Adipocyte (in vitro differentiated cells): ENCODE measurements around the gene ESPNL.
"Not testable (repeated sequence)": the region's sequence is repeated elsewhere in the genome, so short reads cannot be mapped to it uniquely, and the experiment has no call there.

Source experiments
- DNase-seq: peaks from one replicate; pipeline ENCODE4 v3.0.0-alpha.2; 2015; ENCODE audit warnings: low read depth
- H3K27me3 ChIP-seq: replicated peaks from 2 replicates; pipeline ENCODE4 v1.7.0; 2013; ENCODE audit warnings: mild to moderate bottlenecking, low read length, moderate library complexity; ENCODE audit not compliant: control insufficient read depth, insufficient read depth
- H3K36me3 ChIP-seq: 2 replicates; pipeline ENCODE4 v1.7.0; 2013; ENCODE audit warnings: low read length, mild to moderate bottlenecking, moderate library complexity; ENCODE audit not compliant: control insufficient read depth, insufficient read depth, severe bottlenecking
- H3K4me1 ChIP-seq: 2 replicates; pipeline ENCODE4 v1.7.0; 2013; ENCODE audit warnings: mild to moderate bottlenecking, low read length, moderate library complexity; ENCODE audit not compliant: control insufficient read depth, insufficient read depth
- H3K4me3 ChIP-seq: 2 replicates; pipeline ENCODE4 v1.7.0; 2013; ENCODE audit warnings: mild to moderate bottlenecking, low read length, moderate library complexity
- H3K9ac ChIP-seq: 2 replicates; pipeline ENCODE4 v1.7.0; 2013; ENCODE audit warnings: mild to moderate bottlenecking, low read length, moderate library complexity
- H3K9me3 ChIP-seq: 2 replicates; pipeline ENCODE4 v1.7.0; 2013; ENCODE audit warnings: mild to moderate bottlenecking, low read length, moderate library complexity; ENCODE audit not compliant: control insufficient read depth

ESPNL gene, protein sequence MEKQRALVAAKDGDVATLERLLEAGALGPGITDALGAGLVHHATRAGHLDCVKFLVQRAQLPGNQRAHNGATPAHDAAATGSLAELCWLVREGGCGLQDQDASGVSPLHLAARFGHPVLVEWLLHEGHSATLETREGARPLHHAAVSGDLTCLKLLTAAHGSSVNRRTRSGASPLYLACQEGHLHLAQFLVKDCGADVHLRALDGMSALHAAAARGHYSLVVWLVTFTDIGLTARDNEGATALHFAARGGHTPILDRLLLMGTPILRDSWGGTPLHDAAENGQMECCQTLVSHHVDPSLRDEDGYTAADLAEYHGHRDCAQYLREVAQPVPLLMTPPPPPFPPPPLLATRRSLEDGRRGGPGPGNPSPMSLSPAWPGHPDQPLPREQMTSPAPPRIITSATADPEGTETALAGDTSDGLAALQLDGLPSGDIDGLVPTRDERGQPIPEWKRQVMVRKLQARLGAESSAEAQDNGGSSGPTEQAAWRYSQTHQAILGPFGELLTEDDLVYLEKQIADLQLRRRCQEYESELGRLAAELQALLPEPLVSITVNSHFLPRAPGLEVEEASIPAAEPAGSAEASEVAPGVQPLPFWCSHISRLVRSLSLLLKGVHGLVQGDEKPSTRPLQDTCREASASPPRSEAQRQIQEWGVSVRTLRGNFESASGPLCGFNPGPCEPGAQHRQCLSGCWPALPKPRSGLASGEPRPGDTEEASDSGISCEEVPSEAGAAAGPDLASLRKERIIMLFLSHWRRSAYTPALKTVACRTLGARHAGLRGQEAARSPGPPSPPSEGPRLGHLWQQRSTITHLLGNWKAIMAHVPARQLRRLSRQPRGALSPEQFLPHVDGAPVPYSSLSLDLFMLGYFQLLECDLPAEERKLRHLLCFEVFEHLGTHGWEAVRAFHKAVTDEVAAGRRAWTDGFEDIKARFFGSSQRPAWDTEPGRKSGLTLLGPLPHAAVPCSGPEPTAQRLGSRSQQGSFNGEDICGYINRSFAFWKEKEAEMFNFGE

DNA sequence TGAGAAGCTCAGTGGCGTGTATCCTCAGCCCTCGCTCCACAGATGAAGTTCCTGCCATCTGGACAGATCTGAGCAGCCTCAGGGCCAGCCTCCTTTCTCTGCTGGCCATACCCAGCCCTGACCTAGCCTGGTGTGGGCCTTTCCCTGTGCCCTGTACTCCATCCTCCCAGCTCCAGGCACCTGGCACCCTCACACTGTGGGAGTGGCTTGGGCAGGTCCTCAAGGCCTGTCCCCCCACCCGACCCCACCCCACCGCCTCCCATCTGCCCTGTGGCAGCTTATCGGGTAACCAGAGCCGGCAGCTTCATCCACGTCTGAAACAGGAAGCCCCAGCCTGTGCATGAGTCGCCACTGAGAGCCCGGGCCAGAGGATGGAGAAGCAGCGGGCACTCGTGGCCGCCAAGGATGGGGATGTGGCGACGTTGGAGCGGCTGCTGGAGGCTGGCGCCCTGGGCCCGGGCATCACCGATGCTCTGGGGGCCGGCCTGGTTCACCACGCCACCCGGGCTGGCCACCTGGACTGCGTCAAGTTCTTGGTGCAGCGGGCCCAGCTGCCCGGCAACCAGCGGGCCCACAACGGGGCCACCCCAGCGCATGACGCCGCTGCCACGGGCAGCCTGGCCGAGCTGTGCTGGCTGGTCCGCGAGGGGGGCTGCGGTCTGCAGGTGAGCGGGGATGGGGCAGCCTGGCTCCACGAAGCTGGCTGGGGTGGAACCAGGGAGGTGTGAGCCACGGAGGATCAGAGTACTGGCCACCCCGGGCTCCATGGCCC lies at the start of gene ESPNL:
TSS of gene ESPNL (plus strand) at position 292 of the 772 bp plus-strand sequence. CDS start at position 372, 80 bp downstream.
- no peak for DNase-seq
- Histone ChIP-seq H3K9me3 (no peaks in the 10 kb centered on the region), H3K27me3 (peaks cover 7% of the 10 kb centered on the region), H3K4me1 (no peaks in the 10 kb centered on the region), H3K36me3 (no peaks in the 10 kb centered on the region), H3K4me3 (no peak within 1 kb of the TSS), H3K9ac (no peak within 1 kb of the TSS)

DNA sequence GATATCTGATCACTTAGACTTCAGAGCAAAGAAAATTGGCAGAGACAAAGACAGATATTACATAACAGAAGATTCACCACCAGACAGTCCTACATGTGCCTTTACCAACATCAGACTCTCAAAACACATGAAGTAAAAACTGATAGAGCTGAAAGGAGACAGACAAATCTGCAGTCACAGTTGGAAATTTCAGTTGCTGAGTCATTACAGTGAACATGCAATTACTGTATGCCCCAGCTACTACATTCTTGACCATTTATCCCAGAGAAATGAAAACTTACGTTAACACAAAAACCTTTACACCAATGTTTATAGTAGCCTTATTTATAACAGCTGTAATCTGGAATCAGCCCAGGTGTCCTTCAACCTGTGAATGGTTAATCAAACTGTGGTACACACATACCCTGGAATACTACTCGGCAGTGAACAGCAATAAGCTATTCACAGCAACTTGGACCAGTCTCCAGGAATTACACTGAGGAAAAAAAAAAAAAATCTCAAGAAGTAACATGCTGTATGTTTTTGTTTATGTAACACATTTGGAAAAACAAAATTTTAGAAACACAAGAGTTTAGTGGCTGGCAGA lies 46.9 kb upstream of the ESPNL start:
- no peak overlapping the region for H3K9ac ChIP-seq
- H3K27me3 ChIP-seq: no peaks in the 10 kb centered on the region
- no peak overlapping the region for H3K4me3 ChIP-seq
- H3K4me1 ChIP-seq: peaks cover 5% of the 10 kb centered on the region
- DNase-seq: peak; percentile 37
- H3K9me3 ChIP-seq: no peaks in the 10 kb centered on the region
- H3K36me3 ChIP-seq: no peaks in the 10 kb centered on the region

DNA sequence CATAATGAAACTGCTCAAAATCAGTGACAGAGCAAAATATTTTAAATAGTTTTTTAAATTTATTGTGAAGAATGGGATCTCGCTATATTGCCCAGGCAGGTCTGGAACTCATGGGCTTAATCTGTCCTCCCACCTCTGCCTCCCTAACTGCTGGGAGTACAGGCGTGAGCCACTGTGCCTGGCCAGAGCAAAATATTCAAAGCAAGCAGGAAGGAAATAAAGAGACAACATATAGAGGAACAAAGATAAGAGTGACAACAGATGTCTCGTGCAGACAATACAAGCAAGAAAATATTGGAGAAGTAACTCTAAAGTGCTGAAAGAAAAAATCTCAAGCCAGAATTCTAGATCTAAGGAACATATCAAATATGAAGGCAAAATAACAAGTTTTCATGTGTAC lies 44.3 kb upstream of the ESPNL start:
- H3K36me3 ChIP-seq: no peaks in the 10 kb centered on the region

DNA sequence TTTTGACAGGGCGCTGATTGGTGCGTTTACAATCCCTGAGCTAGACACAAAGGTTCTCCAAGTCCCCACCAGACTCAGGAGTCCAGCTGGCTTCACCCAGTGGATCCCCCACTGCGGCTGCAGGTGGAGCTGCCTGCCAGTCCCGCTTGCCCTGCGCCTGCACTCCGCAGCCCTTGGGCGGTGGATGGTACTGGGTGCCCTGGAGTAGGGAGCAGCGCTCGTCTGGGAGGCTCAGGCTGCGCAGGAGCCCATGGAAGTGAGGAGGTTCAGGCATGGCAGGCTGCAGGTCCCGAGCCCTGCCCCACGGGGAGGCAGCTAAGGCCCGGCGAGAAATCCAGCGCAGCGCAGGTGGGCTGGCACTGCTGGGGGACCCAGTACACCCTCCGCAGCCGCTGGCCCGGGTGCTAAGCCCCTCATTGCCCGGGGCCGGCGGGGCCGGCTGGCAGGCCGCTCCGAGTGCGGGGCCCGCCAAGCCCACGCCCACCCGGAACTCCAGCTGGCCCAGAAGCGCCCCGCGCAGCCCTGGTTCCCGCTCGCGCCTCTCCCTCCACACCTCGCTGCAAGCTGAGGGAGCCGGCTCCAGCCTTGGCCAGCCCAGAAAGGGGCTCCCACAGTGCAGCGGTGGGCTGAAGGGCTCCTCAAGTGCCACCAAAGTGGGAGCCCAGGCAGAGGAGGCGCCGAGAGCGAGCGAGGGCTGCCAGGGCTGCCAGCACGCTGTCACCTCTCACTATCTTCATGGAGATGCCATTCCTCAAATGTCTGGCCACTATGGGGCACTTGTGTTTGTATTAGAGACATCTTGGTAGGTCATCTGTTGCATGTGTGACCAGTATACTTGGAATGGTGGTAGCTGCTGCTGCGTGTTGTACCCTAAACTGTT lies 42.2 kb upstream of the ESPNL start:
- not testable (repeated sequence) for H3K4me3 ChIP-seq, DNase-seq, H3K36me3 ChIP-seq, H3K9ac ChIP-seq, H3K27me3 ChIP-seq, H3K9me3 ChIP-seq
- H3K4me1 ChIP-seq: peaks cover 19% of the 10 kb centered on the region

More for the DNA sequence above, 44.3 kb upstream of the ESPNL start:
- peaks cover 12% of the 10 kb centered on the region for H3K4me1 ChIP-seq
- no peak for DNase-seq
- no peaks in the 10 kb centered on the region for H3K27me3 ChIP-seq
- H3K4me3 ChIP-seq: no peak overlapping the region
- no peaks in the 10 kb centered on the region for H3K9me3 ChIP-seq
- H3K9ac ChIP-seq: no peak overlapping the region

DNA sequence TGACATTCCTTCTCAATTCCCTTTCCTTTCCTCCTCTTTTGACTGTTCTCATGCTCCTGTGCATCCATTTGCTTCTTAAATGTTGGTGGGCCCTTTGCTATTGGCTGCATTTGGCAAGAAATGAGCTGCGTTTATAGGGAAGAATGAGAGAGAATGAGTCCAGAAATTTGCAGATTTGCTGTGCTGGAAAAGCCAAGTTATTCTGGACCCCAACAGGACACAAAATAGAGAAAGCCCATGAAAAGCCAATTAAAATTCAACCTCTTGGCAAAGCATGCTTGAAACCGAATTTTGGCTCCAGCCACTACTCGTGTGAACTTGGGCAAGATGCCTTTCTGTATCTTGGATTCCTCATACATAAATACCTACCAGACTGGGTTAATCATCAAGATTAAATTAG lies 40.6 kb upstream of the ESPNL start:
- H3K4me3 ChIP-seq: peak overlapping the region; percentile 99
- H3K36me3 ChIP-seq: peaks cover 3% of the 10 kb centered on the region
- H3K9ac ChIP-seq: no peak overlapping the region
- DNase-seq: no peak
- no peaks in the 10 kb centered on the region for H3K9me3 ChIP-seq
- H3K27me3 ChIP-seq: no peaks in the 10 kb centered on the region
- H3K4me1 ChIP-seq: peaks cover 15% of the 10 kb centered on the region

DNA sequence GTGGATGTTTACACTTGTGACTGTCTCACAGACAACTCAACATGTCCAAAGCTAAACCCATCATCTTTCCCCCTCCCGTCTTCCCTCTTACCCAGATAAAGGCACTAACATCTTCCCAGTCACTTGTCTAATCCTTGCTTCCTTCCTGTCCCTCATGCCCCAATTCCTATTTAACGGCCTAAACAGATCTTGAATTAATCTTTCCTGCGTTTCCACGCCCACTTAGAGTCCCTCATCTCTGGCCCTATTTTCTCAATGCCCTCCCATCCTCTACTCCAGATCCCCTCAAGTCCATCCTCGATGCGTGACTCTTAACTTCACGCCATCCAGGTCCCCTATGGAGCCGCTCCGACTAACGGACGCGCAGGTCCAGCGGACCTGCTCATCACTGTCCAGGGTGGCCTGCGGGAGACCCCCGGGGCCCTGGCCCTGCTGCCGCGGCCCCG lies 40.0 kb upstream of the ESPNL start:
- no peaks in the 10 kb centered on the region for H3K27me3 ChIP-seq
- H3K9me3 ChIP-seq: no peaks in the 10 kb centered on the region
- peak overlapping the region; percentile 99 for H3K4me3 ChIP-seq
- H3K36me3 ChIP-seq: peaks cover 7% of the 10 kb centered on the region
- peak overlapping the region; percentile 98 for H3K9ac ChIP-seq
- H3K4me1 ChIP-seq: peaks cover 15% of the 10 kb centered on the region
- DNase-seq: no peak

DNA sequence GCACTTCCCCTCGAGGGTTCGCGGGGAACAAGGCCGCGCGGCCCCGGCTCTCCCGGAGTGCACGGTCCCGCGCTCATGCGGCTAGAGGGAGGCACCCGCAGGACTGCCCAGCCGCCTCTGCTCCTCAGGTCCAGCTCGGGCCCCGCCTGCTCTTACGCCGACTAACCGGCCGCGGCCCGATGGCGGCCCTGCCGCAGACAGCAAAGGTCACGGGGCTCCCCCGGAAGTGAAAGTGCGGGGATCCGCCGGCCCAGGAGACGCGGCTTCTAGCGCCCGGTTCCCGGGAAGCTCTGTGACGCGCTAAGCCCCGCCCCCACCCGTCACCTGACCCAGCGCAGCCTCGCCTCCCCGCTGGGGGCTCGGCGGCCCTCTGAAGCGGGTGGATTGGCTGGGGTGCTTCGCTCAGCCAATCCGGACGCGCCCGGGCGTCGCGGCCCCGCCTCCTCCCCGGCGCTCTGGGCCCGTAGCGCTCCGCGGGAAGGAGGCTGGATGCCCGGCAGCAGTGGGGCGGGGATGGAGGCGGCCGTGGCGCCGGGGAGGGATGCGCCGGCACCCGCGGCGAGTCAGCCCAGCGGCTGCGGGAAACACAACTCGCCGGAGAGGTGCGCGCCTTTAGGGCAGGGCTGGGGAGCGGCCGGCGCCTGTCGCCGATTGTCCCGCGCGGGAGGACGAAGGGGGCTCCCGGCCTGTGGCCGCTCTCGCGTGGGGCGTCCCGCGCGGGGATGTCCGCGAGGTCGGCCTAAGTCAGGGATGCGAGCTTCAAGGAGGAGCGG lies 39.4 kb upstream of the ESPNL start, which contains the start of gene SCLY:
TSS of gene SCLY (plus strand) at position 460 of the 773 bp plus-strand sequence. CDS start at position 514, 54 bp downstream.
- H3K36me3 ChIP-seq: peaks cover 8% of the 10 kb centered on the region
- peaks cover 15% of the 10 kb centered on the region for H3K4me1 ChIP-seq
- DNase-seq: peak; percentile 99
- H3K9ac ChIP-seq: peak within 1 kb of the TSS; percentile 98
- H3K9me3 ChIP-seq: no peaks in the 10 kb centered on the region
- peak within 1 kb of the TSS; percentile 99 for H3K4me3 ChIP-seq
- no peaks in the 10 kb centered on the region for H3K27me3 ChIP-seq

DNA sequence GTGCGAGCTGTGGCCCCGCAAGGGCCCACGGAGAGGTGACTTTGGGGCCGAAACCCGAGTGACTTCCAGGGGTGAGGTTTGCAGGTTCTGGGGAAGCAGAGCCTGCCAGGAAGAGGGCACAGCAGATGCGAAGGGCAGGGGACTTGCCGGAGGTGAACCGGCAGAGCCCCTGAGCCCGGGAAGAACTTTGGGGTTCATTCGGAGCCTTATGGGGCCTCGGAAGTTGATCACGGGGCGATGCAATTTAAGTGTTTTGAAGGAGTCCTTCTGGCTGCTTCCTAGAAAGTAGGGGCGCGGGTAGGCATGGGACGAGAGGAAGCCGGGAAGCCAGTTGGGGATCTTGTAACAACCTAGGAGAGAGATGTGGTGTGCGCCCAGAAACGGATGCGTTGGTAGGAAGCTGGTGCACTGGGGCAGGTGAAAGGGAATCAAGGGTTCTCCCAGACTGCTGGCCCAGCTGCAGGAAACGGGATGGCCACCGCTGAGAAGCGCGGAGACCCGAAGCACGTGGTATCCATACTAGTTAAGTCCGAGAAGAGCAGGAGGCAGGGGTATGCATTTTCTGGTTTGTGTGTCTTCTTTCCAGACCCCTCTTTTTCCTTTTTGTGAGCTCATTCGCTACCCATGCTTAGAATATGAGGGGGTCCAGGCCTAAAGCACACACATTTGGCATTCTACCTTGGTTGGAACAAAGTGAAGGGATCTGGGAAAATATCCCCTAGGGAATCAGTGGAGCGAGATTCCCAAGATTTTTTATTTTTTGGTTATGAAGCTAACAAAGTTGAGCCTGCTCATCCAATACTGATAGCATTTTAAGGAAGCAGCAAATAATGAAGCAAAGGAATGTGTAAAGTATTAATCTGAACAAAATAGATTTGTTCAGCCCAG lies 38.6 kb upstream of the ESPNL start:
- Histone ChIP-seq H3K4me1 (peaks cover 15% of the 10 kb centered on the region), H3K9ac (peak overlapping the region; percentile 90), H3K4me3 (peak overlapping the region; percentile 99), H3K36me3 (peaks cover 15% of the 10 kb centered on the region), H3K27me3 (no peaks in the 10 kb centered on the region), H3K9me3 (no peaks in the 10 kb centered on the region)
- peak; percentile 52 for DNase-seq
